Activated naive CD8-positive, alpha-beta T cell treated with anti-CD3 and anti-CD28 coated beads, Interleukin-2, amount 50 U/mL, for 16 hours (primary cell): ENCODE measurements around the gene SFMBT2.
"Not testable (repeated sequence)": the region's sequence is repeated elsewhere in the genome, so short reads cannot be mapped to it uniquely, and the experiment has no call there.

Source experiments
- DNase-seq: peaks from one replicate; pipeline ENCODE4 v3.0.0-alpha.2; 2020; ENCODE audit warnings: low read depth, low spot score

SFMBT2 gene

GRCh38 chr10:7188456-7189050, 222.3 kb downstream of the SFMBT2 start:
- DNase-seq: no peak

- no peak for DNase-seq
Measured at GRCh38 chr10:7186387-7187018, 224.3 kb downstream of the SFMBT2 start.

DNA sequence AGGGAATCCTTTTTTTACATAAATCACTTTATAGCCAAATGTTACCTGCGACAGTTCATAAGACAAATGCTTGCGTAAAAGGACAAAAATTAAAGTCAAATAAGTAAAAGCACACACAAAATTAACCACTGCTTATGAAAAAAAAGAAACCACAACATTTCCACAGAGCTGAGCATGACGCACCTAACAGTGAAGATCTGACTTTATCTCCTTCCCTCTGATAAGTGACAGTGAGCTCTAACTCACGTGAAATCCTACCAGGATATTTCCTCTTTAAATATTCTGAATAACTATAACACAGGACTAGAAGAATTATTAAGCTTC, 225.5 kb downstream of the SFMBT2 start:
- DNase-seq: no peak

GRCh38 chr10:7184660-7185366, 226.0 kb downstream of the SFMBT2 start:
- no peak for DNase-seq

DNA sequence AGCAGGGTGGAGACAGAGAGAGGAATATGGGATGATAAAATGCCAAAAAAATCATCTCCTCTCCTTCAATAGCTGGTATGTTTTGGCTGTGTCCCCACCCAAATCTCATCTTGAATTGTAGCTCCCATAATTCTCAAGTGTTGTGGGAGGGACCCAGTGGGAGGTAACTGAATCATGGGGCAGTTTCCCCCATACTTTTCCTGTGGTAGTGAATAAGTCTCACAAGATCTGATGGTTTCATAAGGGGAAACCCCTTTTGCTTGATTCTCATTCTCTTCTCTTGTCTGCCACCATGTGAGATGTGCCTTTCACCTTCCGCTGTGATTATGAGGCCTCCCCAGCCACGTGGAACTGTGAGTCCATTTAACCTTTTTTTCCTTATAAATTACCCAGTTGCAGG, 226.7 kb downstream of the SFMBT2 start:
- not testable (repeated sequence) for DNase-seq

DNA sequence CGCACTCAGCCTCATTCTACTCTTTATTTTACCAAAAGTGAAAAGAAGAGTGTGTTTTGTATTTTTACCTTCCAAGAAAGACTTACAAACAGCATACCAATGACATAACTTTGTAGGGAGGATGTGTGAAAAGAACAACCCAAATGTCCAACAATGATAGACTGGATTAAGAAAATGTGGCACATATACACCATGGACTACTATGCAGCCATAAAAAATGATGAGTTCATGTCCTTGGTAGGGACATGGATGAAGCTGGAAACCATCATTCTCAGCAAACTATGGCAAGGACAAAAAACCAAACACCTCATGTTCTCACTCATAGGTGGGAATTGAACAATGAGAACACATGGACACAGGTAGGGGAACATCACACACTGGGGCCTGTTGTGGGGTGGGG, 228.5 kb downstream of the SFMBT2 start:
- DNase-seq: not testable (repeated sequence)

GRCh38 chr10:7181420-7181819, 229.4 kb downstream of the SFMBT2 start:
- DNase-seq: no peak

GRCh38 chr10:7179536-7179935, 231.3 kb downstream of the SFMBT2 start:
- DNase-seq: no peak

DNA sequence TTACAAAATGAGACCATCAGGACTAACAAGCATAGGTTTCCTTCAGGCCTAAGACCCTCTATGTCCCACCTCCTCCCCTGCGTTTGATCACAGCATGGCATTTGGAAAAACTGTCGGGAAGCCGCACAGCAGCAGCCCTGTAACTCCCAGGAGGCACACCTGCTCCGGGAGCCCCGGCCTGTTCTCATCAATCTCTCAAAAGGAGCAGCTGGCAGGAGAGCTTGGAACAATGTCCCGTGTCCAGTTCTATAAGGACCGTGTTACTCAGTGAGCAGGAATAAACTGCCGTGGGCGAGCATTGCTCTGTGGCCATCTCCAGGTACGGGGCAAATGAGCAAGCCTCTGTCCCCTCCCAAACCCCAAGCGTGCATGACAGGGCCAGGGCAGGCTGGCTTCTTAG, 236.9 kb downstream of the SFMBT2 start:
- DNase-seq: no peak

DNA sequence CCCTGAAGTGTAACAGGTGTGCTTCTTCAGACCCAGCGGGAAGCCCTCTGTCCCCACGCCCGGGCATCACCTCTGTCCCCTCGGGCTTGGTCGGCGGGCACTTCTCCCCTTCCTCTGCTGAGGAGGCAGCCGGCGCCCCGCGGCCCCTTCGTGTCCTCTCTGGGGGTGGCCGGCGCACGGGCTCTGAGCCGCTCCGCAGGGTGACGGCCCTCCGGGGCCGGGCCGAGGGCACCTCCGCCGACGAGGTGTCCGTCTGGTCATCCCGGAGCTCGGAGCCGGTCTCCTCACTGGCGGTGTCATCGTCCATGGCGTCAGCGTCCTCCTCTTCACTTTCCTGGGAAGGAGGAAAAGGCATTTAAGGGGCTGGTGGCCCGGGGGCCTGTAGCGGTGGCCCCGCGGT, 239.0 kb downstream of the SFMBT2 start:
- DNase-seq: no peak

- DNase-seq: no peak
Measured at GRCh38 chr10:7170626-7171322, 240.1 kb downstream of the SFMBT2 start.

DNA sequence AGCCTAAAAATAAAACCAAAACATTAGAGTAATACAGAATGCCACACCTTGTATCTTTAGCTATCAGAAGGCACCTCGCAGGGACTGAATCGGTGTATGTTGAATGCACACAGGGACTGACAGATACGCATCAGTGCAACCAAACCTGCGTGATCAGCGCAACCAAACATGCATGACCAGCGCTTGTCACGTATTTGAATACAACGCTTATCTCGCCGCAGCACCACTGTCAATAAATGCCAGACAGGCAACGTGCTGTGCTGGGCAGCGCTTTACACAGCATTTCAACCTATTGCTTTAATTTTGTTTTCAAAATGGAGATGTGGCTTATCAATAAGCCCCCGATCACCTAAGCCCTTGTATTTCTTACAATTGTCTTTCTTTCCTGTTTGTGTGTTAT, 242.4 kb downstream of the SFMBT2 start:
- DNase-seq: no peak

DNA sequence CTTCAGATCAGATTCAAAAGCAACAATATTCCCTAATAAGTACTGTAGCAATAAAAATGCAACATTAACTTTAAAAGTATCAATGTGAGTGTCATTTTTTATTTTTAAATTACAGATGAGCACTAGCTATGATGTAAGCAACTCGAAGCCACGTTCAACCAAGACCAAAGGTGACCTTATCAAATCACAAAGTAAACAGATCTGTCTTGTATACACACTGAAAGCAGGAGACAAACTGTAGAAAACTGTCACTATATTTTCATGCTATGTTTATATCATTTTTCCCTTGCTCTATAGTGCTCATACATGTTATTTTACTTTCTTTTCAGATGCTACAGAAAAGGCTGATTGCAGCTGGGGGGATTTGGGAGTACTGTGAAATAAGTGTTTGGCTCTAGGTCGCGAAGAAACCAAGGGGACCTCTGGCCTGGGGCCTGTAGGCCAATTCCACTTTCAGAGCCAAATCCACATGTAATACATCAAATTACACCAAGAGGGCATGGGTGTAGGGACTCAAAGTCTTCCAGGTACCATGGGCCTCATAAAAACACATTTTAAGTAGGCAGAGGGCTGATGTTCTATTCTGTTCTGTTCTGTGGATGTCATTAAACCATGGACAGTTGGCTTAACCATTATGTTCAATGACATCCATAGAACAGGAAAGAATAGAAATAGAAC, 245.2 kb downstream of the SFMBT2 start:
- no peak for DNase-seq

GRCh38 chr10:7164955-7165354, 245.9 kb downstream of the SFMBT2 start:
- no peak for DNase-seq

DNA sequence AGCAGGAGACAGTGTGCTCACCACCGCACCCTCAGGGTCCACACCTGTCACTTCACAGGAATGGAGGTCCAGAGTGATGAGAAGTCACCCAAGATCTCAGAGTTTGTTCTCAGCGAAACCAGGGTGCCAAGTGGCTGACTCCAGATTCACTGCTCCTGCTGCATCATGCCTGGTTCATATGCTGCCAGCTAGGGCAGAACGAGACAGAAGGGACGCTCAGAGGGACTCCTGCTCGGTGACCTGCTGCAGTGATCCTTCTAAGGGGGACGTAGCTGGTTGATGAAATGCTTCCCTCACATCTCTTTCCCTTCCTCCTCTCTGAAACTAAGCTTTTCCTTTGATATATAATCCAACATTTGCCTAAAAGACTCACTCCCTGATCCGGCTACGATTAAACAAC, 248.5 kb downstream of the SFMBT2 start:
- no peak for DNase-seq

- DNase-seq: no peak
Measured at GRCh38 chr10:7161484-7162250, 249.2 kb downstream of the SFMBT2 start.

- no peak for DNase-seq
Measured at GRCh38 chr10:7159928-7160327, 250.9 kb downstream of the SFMBT2 start.

DNA sequence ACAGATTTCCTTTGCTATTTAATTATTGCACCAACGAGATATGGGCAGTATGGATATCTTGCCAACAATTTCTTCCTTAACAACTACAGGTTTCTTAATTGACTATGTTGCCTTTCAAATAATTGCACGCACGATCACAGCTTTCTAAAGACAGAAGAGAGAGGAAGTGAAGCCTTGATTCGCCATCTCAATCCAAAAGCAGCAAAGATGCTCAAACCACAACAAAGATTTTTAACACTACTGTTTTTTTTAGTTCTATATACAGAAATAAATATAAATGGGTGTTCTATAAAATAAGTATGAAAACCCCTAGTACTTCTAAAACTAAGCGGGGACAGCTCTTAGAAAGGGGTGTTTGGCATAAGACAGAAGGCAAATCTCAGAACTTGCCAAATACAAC, 251.3 kb downstream of the SFMBT2 start:
- DNase-seq: no peak

DNA sequence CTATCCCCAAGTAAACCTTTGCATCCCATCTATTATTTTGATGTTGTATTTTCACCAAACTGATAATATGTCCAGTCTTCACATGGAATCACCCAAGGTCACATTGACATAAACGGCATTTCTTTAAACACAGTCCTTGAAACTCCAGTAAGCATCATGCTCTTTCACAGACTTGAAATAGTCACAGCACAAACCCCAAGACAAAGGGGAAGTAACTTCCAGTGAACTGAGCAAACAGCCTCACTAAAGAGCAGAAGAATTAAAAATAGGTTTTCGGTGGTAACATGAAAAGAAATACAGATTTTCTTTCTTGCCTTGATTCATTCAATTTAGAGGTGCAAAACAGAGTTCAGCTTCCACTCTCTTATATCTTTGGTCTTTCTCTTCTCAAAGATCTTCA, 253.7 kb downstream of the SFMBT2 start:
- no peak for DNase-seq

GRCh38 chr10:7153750-7154149, 257.1 kb downstream of the SFMBT2 start:
- DNase-seq: no peak

DNA sequence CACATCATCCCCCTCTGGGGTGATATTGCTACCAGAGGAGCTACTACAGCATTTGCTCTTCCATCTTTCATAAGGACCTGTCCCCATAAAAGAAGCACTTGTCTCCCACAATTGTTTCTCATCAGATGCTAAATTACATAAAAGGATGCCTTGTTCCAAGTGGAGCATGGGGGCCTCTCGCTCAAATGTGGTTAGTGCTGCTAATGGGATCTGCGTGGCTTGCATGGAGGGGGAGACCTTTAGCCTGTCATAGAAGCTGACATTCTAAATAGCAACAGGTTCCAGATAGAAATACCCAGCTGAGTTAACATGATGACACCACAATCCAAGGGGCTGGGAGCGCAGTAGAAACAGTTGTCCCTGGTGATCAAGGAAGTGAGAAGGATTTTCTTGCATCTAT, 257.9 kb downstream of the SFMBT2 start:
- DNase-seq: no peak
